HG03280 (cell line): ENCODE data around the gene RTL10.
"Not testable (repeated sequence)": the region's sequence is repeated elsewhere in the genome, so short reads cannot be mapped to it uniquely, and the experiment has no call there.

Experiments used
- ATAC-seq: cut with Tn5 transposase; IDR thresholded peaks from one replicate; pipeline ENCODE4 v1.9.1; 2021; ENCODE audit warnings: mild to moderate bottlenecking, moderate library complexity; ENCODE audit not compliant: unreplicated experiment

The RTL10 gene

DNA sequence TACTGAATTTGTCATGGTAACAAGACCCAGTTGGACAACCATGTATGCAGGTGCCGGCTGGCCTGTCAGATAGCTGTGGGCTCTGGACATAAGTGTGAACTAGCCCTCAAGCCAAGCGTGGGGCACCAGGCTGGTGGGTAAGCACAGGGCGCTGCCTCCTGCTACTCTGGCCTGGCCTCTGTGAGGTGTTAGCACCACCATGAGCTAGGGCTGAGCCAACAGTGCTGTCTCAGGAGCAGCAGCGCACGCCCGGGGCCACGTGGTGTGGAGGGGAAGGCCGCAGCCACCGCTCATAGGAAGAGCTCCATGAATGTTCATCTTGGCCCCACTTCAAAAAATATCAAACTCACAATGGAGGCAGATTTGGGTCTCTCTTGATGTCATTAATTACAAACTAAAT, 35.3 kb upstream of the RTL10 start:
- no peak for ATAC-seq

- ATAC-seq: no peak
Measured at GRCh38 chr22:19888131-19888746, 33.6 kb upstream of the RTL10 start.

GRCh38 chr22:19887256-19887985, 32.7 kb upstream of the RTL10 start:
- ATAC-seq: no peak

DNA sequence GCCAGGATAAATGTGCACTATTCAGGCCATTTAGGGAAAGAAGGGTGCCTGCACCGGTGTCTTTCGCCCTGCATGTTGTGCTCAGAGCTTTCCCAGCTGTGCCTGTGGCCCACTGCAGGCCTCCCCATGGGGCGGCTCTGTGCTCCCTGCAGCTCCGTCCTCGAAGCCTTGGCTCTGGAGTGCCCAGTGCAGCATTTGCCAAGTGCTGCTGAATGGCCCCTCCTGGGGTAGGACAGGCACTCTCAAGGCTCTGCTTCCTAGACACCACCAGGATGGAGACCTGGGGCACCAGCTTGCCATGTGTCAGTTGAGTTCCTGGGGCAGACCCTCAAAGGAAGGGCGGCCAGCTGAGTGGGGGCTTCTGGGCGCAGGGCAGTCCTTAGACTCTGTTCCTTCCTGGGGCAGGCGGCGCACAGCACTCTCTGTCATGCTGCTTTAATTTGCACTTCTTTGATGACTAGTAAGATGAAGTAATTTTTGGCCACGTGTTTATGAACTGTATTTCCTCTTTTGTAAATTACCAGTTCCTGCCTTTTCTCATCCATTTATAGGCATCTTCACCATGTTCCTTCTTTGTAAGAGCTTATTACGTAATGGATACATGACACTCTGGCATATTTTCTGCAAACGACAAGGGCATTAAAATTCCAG, 32.1 kb upstream of the RTL10 start:
- ATAC-seq: no peak

DNA sequence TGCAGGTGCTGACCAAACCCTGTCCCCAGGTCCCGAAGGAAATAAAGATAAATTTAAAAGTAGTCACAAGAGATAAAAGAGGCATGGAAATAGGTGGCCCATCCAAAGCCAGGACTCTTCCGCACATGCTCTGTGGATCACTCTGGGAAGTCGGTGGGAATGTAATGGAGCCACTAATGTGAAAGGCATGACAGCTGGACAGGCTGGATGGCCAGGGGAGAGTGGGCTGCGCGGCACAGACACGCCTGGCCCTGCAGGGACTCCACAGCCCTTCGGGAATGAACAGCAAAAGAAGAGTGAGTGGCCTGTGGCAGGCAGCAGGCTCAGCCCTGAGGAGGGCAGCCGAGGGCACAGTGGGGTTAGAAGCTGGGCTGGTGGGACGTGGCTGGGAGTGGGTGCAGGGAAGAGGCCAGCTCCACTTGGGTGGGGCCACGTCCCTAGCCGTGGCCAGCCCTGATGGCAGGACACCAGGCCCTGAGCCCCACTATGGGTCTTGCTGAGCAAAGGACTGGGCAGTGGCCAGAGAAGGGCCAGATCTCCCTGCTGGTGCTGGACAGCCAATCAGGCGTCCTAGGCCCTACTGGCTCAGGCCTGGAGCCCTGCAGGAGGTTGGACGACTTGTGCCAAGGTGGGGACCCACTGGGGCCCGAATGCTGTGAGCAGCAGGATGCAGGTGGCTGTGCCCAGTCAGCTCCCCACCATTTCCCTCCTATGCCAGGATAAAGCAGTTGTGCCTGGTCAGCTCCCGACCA, 31.3 kb upstream of the RTL10 start:
- no peak for ATAC-seq

DNA sequence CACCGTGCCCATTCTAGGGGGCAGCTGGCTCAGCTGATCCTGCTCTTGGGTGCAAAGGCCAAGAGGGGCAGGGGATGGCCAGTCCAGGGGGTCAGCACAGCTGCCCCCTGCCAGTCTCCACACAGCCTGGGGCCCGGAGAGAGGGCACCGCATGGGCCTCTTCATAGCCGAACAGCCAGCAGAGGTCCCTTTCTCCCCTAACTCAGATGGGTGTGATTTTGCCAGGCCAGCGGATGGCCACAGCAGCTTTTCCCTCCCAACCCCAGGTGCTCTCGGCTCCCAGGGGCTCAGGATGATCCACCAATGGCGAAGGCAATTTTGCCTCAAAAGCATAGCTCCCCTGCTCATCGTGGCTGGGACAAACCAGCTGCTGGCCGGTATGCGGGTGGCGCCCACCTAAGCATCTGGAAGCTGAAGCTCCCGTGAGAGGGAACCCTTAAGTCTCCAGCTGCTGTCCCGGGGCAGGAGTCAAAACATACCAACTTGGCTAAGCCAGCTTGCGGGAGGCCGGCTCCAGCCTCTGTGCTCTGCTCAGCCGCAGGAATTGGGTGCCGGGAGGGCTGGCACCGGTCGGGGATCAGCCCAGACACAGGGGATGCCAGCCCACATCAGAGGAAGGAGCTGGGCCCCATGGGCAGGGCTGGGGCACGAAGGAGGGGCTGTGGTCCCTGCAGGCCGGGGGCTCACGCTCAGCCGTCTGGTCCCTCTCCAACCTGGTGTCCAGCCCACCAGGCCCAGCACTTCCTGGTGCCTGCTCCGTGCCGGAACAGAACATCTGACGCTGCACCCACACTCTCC, 30.5 kb upstream of the RTL10 start:
- no peak for ATAC-seq

DNA sequence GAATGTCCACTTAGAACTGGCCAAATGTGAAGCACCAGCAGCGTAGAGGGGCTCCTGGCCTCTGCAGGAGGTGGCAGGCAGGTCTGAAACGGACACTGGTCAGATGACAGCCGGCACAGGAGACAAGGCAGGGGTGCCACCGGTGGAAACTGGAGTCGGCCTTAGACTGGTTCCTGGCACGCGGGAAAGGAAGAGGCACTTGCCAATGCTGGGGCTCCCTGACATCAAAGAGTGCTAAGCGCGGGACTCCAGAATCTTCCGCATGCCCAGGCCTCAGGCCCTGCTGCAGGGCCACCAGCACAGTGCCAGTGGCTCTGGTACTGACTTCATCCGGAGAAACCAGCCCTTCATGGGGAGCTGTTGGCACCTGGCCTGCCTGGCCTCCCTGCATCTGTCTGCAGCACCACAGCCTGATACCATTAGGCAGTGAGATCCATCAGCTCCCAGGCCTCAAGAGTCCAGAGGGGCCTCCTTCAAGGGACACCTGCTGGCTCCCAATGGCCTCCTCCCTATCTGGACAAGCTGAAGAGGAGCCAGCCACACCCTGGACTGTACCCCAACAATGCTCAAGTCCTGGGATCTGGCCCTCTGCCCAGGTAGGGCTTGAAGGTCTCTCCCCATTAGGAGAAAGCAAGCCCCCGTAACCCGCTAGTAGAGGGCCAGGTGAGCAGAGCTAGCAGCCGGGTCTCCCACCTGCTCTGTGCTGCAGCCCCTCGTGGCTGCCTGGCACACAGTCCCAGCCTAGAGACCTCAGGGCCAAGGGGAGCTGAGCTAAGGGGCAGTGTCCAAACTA, 29.7 kb upstream of the RTL10 start:
- no peak for ATAC-seq

- not testable (repeated sequence) for ATAC-seq
Measured at GRCh38 chr22:19883446-19883845, 28.8 kb upstream of the RTL10 start.

- no peak for ATAC-seq
Measured at GRCh38 chr22:19882446-19883381, 28.0 kb upstream of the RTL10 start.

DNA sequence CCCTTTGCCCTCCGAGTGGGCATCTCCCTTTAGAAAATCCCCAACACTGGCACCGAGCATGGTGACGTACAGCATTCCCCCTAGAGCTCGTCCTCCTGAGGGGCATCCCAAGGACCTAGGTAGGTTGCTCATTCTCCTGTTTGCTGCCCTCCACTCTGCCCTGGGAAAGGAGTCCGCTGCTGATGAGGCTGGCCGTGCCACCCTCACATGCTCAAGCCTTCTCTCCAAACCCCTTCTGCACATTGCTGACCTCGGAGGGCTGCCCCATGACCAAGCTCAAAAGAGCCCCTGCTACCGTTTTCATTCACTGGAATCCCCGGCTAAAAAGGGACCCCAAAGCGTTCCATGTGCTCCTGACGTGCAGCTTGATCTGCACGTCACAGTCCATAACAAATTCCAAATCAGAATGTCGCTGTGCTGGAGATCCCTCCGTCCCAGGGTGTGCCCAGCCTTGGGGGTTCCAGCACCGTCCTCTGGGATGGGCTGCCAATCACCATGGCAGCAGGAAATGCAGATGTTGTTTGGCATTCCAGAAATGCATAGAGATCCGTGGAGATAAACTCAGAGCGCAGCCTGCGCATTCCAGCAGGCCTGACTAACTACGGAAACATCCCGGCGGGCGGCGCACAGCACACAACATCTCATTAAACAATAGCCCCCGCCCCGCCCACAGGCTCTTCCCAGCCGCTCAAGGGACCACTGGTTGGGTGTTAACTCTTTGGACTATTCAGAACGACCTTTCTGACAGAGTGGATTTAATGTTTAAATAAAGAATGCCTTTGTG, 26.3 kb upstream of the RTL10 start:
- ATAC-seq: no peak

GRCh38 chr22:19879992-19880785, 25.5 kb upstream of the RTL10 start:
- no peak for ATAC-seq

GRCh38 chr22:19879643-19879991, 24.9 kb upstream of the RTL10 start:
- ATAC-seq: no peak

DNA sequence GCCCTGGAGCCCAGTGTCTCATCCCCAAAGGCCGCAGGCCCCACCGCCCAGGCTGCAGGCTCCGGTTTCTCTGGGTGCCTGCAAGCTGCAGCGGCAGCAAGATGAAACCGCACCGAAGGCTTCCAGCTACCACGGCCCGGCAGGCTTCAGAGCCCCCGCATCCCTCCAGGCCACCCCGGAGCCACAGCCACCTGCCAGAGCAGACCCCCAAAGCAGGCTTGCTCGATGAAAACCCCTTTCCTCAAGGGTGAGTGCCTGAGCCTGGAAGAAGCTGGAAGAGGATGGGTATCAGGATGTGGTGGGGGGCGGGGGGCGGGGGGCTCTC, 24.5 kb upstream of the RTL10 start:
- ATAC-seq: no peak

- no peak for ATAC-seq
Measured at GRCh38 chr22:19878461-19879245, 24.0 kb upstream of the RTL10 start.

DNA sequence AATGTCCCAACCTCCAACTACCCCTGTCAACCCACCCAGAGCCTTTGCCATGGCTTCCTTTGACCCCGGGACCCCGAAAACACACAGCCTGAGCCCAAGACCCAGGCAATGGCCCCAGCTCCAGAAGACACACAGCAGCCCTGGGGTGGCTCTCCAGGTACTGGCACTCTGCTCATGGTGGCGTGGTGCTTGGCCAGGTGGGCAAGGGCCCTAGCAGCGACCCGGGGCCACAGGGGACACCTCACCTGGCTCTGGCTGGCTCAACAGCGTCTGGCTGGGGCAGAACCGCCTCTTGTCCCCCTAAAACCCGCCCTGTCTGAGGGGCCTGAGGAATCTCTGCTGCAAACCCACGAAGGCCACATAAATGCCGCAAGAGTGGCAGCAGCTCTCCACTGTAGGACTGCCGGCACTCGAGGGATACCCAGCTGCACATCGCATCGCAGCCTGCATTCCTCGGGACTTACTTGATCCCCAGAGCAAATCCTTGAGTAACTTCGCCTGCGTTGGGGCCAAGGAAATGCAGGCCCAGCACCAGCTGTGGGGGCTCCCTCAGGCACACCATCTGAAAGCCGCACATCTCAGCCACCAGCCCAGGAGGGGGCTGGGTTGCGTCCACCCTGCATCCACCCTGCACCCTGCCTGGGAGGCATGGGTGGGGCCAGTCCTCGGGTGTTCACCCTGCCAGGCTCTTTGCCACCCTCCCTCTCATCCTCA, 23.1 kb upstream of the RTL10 start:
- no peak for ATAC-seq

DNA sequence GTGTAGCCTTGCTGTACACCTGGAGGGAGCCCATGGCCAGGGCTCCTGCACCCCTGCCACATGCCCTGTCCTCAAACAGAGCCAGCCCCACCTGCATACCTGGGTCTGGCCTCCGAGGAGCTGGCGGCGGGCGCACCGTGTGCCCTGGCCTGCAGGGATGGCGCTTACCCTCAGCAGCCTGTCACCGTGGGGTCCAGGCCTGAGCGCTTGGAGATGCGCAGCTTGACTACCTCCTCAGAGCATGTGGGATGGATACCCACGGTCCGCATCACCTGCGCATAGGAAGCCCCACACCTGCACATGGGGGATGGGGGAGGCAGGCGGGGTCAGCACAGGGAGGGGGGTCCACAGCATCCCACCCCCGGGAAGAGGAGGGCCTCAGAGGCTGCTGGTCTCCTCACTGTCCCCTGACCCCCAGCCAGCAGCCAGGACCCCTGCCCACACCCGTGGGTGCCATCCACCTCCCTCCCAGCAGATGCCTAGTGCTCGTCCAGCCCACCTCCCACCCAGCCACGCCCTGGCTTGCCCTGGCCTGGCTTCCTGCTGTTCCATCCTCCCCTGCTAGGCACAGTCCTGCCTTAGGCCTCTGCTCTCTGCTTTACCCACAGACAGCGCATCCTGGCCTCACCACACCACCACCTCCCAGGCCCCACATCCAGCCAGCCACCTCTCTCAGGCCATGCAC, 22.4 kb upstream of the RTL10 start:
- ATAC-seq: no peak
